Astrocyte (in vitro differentiated cells and primary cell): ENCODE measurements around the gene GPR62. TPM values are rescaled to one million over a fixed set of nuclear protein-coding genes. Genes with fewer than 3 reads are reported as not detected.

Experiments used
- DNase-seq: peaks from one replicate; pipeline ENCODE4 v3.0.0-alpha.2; 2010; ENCODE audit warnings: low read depth
- FAIRE-seq: peaks from 2 replicates; lab custom pipeline; 2011; peaks lifted over from hg19 to GRCh38; lab: Jason Lieb, UNC
- H2AFZ ChIP-seq: 2 replicates; pipeline ENCODE4 v1.6.0; 2012; ENCODE audit warnings: low read depth, low read length, inconsistent platforms
- H3K27ac ChIP-seq: 2 replicates; pipeline ENCODE4 v1.5.1; 2011; ENCODE audit warnings: low read depth, low read length, inconsistent platforms
- H3K27me3 ChIP-seq: 2 replicates; pipeline ENCODE4 v1.6.0; 2011; ENCODE audit warnings: low read length, inconsistent platforms; ENCODE audit not compliant: insufficient read depth
- H3K36me3 ChIP-seq: 2 replicates; pipeline ENCODE4 v1.5.1; 2011; ENCODE audit warnings: low read length, inconsistent platforms; ENCODE audit not compliant: insufficient read depth
- H3K4me1 ChIP-seq: 2 replicates; pipeline ENCODE4 v1.5.1; 2011; ENCODE audit warnings: low read length, inconsistent platforms; ENCODE audit not compliant: insufficient read depth
- H3K4me2 ChIP-seq: 2 replicates; pipeline ENCODE4 v1.6.0; 2012; ENCODE audit warnings: low read length, inconsistent platforms
- H3K4me3 ChIP-seq: 2 replicates; pipeline ENCODE4 v1.5.1; 2011; ENCODE audit warnings: low read depth, mild to moderate bottlenecking, low read length, inconsistent platforms; ENCODE audit not compliant: insufficient read depth
- H3K79me2 ChIP-seq: 2 replicates; pipeline ENCODE4 v1.6.0; 2012; ENCODE audit warnings: mild to moderate bottlenecking, low read length, inconsistent platforms; ENCODE audit not compliant: insufficient read depth
- H3K9ac ChIP-seq: 2 replicates; pipeline ENCODE4 v1.6.0; 2012; ENCODE audit warnings: mild to moderate bottlenecking, low read length, inconsistent platforms
- H3K9me3 ChIP-seq: 2 replicates; pipeline ENCODE4 v1.5.1; 2012; ENCODE audit warnings: low read depth, mild to moderate bottlenecking, low read length, inconsistent platforms; ENCODE audit not compliant: insufficient read depth
- H4K20me1 ChIP-seq: 2 replicates; pipeline ENCODE4 v1.6.0; 2012; ENCODE audit warnings: low read length, inconsistent platforms; ENCODE audit not compliant: insufficient read depth
- H3K27ac Mint-ChIP-seq: one replicate; pipeline ENCODE4 v1.8.0; 2021; ENCODE audit warnings: mild to moderate bottlenecking, mixed read lengths; ENCODE audit not compliant: unreplicated experiment
- H3K27me3 Mint-ChIP-seq: one replicate; pipeline ENCODE4 v1.8.0; 2021; ENCODE audit warnings: low read depth, mixed read lengths; ENCODE audit not compliant: unreplicated experiment
- H3K36me3 Mint-ChIP-seq: one replicate; pipeline ENCODE4 v1.8.0; 2021; ENCODE audit warnings: low read depth, mixed read lengths; ENCODE audit not compliant: unreplicated experiment
- H3K4me1 Mint-ChIP-seq: one replicate; pipeline ENCODE4 v1.8.0; 2021; ENCODE audit warnings: low read depth, mixed read lengths; ENCODE audit not compliant: unreplicated experiment
- H3K4me3 Mint-ChIP-seq: one replicate; pipeline ENCODE4 v1.8.0; 2021; ENCODE audit warnings: mild to moderate bottlenecking, moderate library complexity, mixed read lengths; ENCODE audit not compliant: unreplicated experiment
- H3K9me3 Mint-ChIP-seq: one replicate; pipeline ENCODE4 v1.8.0; 2021; ENCODE audit warnings: mild to moderate bottlenecking, mixed read lengths; ENCODE audit not compliant: unreplicated experiment
- EZH2 ChIP-seq: IDR thresholded peaks from 2 replicates; pipeline ENCODE4 v1.6.1; 2012; ENCODE audit warnings: mild to moderate bottlenecking, low read length, inconsistent platforms; ENCODE audit not compliant: insufficient read depth
- total RNA-seq: library from RNA; stranded (reverse); gene quantifications from 2 replicates; pipeline ENCODE4 v1.2.1, GENCODE V29; 2021
- TF ChIP-seq, protein P1 (sequence below): IDR thresholded peaks from 2 replicates; pipeline ENCODE4 v1.5.1; 2011; ENCODE audit warnings: low read depth, mild to moderate bottlenecking, inconsistent platforms, low read length, moderate library complexity; ENCODE audit not compliant: insufficient read depth

Gene GPR62
- total RNA-seq, 1 donor from 2014 or later, result not detected

DNA sequence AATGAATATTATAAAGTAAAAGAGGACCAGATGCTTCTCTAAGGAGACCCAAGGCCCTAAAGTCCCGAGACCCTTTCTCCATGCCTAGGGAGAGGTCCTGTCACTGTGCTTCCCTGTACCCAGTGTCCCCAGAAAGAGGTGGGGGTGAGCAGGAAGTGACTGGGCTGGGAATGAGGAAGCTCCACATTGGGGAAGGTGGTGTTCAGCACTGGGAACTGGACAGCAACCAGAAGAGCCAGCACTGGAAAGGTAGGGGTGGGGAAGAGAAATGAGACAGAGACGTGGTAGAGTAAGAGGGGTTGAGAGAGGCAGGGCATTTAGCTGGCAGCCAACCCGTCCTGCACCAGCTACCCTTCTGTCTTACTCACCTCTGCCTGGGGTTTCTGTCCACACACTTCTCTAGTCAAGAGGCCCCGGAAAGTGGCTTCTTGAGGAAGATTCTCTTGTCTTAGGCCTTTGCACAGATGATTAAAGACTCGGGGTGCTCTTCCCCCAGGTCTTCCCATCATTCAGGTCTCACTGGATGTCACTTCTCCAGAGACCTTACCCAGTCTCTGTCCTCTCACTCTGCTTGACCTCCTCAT, 25.7 kb upstream of the GPR62 start:
- DNase-seq (no peak), FAIRE-seq (no peak)
- no peak overlapping the region for H3K27ac ChIP-seq
- H3K4me1 ChIP-seq, result no peaks in the 10 kb centered on the region
- Mint-ChIP-seq H3K9me3 (no peaks in the 10 kb centered on the region), H3K27ac (no peak overlapping the region), H3K4me1 (no peaks in the 10 kb centered on the region), H3K4me3 (no peak overlapping the region), H3K27me3 (no peaks in the 10 kb centered on the region), H3K36me3 (peaks cover 23% of the 10 kb centered on the region)
- TF ChIP-seq EZH2, result no peak
- TF ChIP-seq, protein P1, sequence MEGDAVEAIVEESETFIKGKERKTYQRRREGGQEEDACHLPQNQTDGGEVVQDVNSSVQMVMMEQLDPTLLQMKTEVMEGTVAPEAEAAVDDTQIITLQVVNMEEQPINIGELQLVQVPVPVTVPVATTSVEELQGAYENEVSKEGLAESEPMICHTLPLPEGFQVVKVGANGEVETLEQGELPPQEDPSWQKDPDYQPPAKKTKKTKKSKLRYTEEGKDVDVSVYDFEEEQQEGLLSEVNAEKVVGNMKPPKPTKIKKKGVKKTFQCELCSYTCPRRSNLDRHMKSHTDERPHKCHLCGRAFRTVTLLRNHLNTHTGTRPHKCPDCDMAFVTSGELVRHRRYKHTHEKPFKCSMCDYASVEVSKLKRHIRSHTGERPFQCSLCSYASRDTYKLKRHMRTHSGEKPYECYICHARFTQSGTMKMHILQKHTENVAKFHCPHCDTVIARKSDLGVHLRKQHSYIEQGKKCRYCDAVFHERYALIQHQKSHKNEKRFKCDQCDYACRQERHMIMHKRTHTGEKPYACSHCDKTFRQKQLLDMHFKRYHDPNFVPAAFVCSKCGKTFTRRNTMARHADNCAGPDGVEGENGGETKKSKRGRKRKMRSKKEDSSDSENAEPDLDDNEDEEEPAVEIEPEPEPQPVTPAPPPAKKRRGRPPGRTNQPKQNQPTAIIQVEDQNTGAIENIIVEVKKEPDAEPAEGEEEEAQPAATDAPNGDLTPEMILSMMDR, result no peak
- H3K4me2 ChIP-seq, result no peak overlapping the region
- no peaks in the 10 kb centered on the region for H3K27me3 ChIP-seq
- no peak overlapping the region for H3K4me3 ChIP-seq
- peaks cover 2% of the 10 kb centered on the region for H4K20me1 ChIP-seq
- no peaks in the 10 kb centered on the region for H3K9me3 ChIP-seq
- peaks cover 6% of the 10 kb centered on the region for H3K36me3 ChIP-seq
- no peak overlapping the region for H2AFZ ChIP-seq
- no peaks in the 10 kb centered on the region for H3K79me2 ChIP-seq
- H3K9ac ChIP-seq, result no peak overlapping the region

DNA sequence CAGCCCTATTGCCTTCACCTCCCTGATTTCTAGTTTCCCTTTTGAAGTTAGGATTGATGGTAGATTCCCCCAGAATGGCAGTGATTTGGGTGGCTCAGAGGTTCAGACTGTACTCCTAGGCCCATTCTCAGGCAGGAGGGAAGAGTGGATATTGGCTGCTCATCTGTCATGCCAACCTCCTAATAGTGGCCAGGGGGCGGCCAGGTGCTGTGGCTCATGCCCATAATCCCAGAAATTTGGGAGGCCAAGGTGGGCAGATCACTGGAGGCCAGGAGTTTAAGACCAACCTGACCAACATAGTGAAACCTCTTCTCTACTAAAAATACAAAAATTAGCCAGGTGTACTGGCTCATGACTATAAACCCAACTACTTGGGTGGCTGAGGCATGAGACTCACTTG, 24.7 kb upstream of the GPR62 start:
- FAIRE-seq (no peak), DNase-seq (no peak)
- no peak overlapping the region for H3K4me3 Mint-ChIP-seq
- Histone ChIP-seq H3K4me1 (no peaks in the 10 kb centered on the region), H3K36me3 (peaks cover 7% of the 10 kb centered on the region), H3K27me3 (no peaks in the 10 kb centered on the region), H3K27ac (no peak overlapping the region), H2AFZ (no peak overlapping the region), H3K9ac (no peak overlapping the region), H3K9me3 (no peaks in the 10 kb centered on the region), H3K4me2 (no peak overlapping the region), H3K79me2 (no peaks in the 10 kb centered on the region), H3K4me3 (no peak overlapping the region), H4K20me1 (peaks cover 2% of the 10 kb centered on the region)
- no peaks in the 10 kb centered on the region for H3K9me3 Mint-ChIP-seq
- no peak overlapping the region for H3K27ac Mint-ChIP-seq
- H3K4me1 Mint-ChIP-seq, result no peaks in the 10 kb centered on the region
- TF ChIP-seq, protein P1, result no peak
- no peak for TF ChIP-seq EZH2
- no peaks in the 10 kb centered on the region for H3K27me3 Mint-ChIP-seq
- peaks cover 23% of the 10 kb centered on the region for H3K36me3 Mint-ChIP-seq

DNA sequence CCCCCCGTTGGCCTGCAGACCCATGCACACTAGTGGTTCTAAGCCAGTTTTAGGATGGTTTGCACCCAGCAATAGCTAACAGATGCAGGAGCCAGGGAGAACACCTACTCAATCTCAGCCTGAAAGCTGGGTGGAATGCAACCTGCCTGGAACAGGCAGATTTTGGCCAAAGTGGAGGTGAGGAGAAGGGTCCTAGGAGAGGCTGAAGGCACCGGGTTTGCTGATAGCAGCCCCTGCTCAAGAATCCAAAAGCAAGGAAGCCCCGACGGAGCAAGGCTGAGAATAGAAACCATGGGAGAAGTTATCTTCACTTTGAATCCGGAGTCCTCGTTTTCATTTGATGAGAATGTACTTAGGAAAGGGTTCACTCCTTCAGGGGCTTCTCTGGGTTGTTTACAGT, 23.4 kb upstream of the GPR62 start:
- Histone ChIP-seq H3K4me1 (no peaks in the 10 kb centered on the region), H3K4me2 (no peak overlapping the region), H3K9me3 (no peaks in the 10 kb centered on the region), H4K20me1 (peaks cover 4% of the 10 kb centered on the region), H2AFZ (no peak overlapping the region), H3K27me3 (no peaks in the 10 kb centered on the region), H3K9ac (no peak overlapping the region), H3K27ac (no peak overlapping the region), H3K79me2 (no peaks in the 10 kb centered on the region), H3K4me3 (no peak overlapping the region), H3K36me3 (peaks cover 11% of the 10 kb centered on the region)
- Mint-ChIP-seq H3K27me3 (no peaks in the 10 kb centered on the region), H3K36me3 (peaks cover 23% of the 10 kb centered on the region), H3K27ac (no peak overlapping the region), H3K9me3 (no peaks in the 10 kb centered on the region), H3K4me1 (no peaks in the 10 kb centered on the region), H3K4me3 (no peak overlapping the region)
- no peak for FAIRE-seq
- DNase-seq, result no peak
- TF ChIP-seq, protein P1, result no peak
- no peak for TF ChIP-seq EZH2
